Dedifferentiated amniotic fluid mesenchymal stem cell (primary cell): ENCODE measurements around the gene DENND5B.
"Not testable (repeated sequence)": the region's sequence is repeated elsewhere in the genome, so short reads cannot be mapped to it uniquely, and the experiment has no call there.

ENCODE experiments used
- DNase-seq: peaks from one replicate; pipeline ENCODE4 v3.0.0-alpha.2; 2016; ENCODE audit errors: extremely low spot score

DENND5B gene

DNA sequence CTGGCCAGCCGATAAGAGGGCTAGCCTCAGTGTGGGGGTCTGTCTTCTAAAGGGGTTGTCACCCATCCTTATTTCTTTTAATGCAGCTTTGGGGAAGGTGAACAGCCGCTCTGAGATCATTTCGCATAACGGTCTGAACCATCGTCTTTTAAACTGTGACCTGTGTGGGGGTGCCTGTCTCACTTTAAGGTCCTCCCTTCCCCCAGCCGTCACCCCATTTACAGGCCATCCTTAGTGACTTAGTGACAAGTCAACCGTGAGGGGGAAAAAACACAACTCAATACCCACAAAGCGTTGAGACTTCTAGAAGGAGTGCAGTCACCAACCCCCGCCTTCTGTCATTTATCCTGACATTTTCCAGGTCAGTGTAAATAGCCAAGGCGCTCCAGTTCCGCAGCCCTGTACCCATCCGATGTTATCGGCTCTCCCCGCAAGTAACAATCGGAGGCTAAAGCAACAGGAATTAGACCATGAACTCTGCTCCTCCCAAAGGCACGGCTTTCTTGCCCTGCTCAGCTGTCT lies 505 bp upstream of the DENND5B start:
- DNase-seq = peak; percentile 28

DNA sequence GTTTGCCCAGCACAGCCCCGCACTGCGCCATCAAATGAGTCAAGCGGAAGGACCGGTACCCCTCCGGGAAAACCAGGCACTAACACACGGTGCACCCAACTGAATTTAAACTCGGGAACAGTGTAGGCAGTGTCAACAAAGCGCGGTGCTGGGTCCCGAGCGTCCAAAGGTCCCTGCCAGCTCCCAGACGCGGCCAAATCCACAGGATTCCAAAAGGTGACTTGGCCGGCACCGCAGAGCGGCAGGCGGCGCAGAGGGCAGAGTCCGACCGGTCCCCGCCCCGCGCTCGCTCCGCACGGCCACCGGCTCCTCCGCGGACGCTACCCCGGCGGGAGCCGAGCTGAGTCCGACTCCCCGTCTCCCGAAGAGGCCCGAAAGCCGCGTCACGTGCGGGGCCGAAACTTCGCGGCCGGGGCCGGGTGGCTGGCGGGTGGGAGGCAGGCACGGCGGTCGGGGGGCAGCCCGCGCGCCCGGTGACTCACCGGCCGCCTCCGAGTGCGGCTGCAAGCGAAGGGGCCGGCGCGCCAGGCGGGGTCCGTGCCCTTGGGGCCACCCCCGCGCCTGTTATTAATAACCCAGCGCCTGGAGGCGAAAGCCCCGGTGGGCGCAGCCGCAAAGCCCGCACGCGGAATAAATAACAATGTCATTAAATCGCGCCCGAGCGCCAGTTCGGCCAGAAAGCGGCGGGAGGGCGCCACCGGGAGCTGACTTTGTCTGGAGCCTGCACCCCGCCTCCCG lies 863 bp downstream of the DENND5B start:
- peak; percentile 47 for DNase-seq

GRCh38 chr12:31589598-31589903 lies 1.4 kb downstream of the DENND5B start:
- no peak for DNase-seq

DNA sequence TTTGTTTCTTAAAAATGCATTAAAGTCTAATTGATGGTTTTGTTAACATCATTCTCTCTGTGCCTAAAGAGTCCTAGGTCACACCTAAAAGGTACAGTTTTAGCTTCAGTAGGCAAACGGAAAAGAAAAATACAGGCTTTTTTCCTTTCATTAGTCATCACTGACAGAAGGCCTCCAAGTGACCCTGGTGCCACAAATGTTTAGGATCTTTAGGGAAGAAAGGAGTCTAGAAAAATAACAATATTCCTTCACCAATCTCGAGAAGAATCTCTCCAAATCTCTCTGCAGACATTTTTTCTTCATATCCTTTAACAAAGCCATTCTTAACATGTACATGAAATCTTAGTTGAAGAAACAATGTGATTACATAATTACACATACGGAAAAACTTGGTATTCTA lies 2.0 kb downstream of the DENND5B start:
- no peak for DNase-seq

- no peak for DNase-seq
Observed at GRCh38 chr12:31586728-31587127, 4.2 kb downstream of the DENND5B start.

GRCh38 chr12:31585895-31586294 lies 5.0 kb downstream of the DENND5B start:
- DNase-seq = no peak

DNA sequence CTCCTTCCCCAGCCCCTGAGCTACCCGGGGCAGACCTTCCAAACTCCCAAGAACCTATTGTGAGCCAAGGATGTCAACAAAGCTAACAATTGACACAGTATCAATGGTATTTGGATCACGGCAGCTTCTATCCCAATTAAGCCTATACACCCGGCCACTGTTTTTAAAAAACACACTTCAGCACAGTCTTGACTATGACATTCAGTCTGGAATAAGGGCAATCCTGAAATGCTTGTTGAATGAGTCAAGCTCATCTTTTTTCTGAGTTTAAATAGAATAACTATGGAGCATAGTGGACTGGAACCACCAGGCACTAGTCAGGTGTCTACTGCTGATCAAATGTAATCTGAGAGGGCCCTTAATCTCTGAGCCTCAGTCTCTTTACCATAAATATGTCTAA lies 5.7 kb downstream of the DENND5B start:
- peak; percentile 28 for DNase-seq

GRCh38 chr12:31584782-31585181 lies 6.2 kb downstream of the DENND5B start:
- no peak for DNase-seq

DNA sequence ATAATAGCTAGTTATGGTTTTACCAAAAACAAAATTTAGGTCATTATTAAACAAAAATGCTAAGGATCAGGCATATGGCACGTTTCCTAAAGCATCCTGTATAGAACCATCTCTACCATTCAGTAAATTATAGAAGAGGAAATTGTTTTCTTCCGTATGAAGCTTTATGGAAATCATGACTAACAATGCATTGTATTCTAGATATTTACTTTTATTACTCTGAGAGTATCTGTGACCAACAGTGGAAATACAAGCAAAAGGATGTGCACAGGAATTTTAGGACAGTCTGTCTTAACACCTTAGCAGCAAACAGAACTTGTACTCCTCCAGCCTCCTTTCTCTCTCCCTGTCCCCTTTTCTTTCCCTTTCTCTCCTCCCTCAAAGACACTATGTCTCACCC lies 7.1 kb downstream of the DENND5B start:
- no peak for DNase-seq

- no peak for DNase-seq
Observed at GRCh38 chr12:31582155-31582554, 8.8 kb downstream of the DENND5B start.

DNA sequence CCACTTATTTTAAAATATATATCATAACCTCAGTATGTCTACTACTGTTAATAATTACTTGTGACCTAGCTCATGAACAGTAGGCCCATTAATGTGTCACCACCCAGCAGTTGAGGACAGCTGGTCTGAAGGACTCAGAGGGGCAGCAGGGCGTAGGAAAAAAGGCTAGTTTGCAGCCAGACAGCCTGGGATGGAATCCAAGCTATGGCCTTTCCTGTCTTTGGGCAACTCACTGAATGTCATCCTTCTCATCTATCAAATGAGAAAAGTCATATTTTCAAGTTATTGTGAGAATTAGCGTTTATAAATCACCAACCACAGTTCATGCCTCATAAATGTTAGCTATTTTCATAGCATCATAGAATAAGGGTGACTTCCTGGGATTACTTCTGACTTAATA lies 12.3 kb downstream of the DENND5B start:
- DNase-seq = no peak

DNA sequence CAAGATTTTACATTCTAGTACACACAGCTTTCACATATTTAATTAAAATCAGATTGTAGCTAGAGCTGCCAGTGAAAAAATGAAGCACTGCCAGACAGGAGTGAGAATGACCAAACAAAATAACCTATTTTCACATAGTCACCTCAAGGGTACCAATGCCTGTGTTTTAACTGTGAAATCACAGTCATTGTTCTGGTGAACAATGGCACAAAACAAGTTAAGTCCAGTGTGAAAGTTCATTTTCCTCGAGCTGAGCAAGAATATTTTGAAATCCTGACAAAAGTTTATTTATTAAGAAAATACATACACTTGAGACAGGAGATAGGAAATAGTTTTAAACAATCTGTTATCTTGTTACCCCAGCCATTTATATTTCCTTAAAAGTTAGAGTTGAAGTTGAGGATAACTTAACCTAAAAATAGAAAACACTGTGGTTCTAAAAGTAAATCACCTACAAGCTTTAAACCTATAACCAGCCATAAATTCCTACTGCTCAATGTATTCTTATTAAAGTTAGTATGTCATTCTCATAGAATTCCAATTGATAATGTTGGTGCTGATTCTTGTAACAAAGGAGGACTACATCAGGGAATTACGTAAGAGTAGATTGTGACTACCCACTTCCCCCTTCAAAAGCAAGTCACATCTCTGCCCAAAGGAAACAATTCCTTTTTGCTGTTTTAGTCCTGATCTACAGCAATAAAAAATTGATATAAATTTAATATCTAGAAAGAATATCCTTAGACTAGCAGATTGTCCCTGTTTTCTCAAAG lies 15.9 kb downstream of the DENND5B start:
- DNase-seq = no peak

DNA sequence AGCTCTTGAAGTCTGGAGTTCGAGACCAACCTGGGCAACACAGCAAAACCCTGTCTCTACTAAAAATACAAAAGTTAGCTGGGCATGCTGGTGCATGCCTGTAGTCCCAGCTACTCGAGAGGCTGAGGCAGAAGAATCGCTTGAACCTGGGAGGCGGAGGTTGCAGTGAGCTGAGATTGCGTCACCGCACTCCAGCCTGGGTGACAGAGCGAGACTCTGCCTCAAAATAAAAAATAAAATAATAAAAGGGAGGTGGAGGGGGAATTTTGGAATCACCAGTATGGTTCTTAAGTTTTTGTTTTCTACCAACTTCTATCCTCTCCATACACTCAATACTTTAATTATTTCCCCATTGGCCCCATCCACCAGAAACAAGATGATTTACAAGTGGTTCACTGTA lies 16.6 kb downstream of the DENND5B start:
- not testable (repeated sequence) for DNase-seq

GRCh38 chr12:31572900-31573600 lies 17.9 kb downstream of the DENND5B start:
- DNase-seq = no peak

- no peak for DNase-seq
Observed at GRCh38 chr12:31570880-31571279, 20.1 kb downstream of the DENND5B start.

DNA sequence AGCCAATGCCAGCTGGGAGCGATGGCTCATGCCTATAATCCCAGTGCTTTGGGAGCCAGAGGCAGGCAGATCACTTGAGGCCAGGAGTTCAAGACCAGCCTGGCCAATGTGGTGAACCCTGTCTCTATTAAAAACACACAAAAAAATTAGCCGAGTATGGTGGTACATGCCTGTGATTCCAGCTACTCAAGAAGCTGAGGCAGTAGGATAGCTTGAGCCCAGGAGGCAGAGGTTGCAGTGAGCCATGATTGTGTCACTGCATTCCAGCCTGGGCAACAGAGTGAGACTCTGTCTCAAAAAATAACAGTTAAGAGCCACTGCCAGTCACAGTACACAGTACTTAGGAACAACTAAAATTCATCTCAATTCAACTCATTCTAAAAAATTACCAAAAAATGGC lies 21.4 kb downstream of the DENND5B start:
- DNase-seq = not testable (repeated sequence)

GRCh38 chr12:31568498-31568897 lies 22.4 kb downstream of the DENND5B start:
- DNase-seq = no peak

- DNase-seq = no peak
Observed at GRCh38 chr12:31567029-31567428, 23.9 kb downstream of the DENND5B start.

- DNase-seq = no peak
Observed at GRCh38 chr12:31566547-31566946, 24.4 kb downstream of the DENND5B start.

DNA sequence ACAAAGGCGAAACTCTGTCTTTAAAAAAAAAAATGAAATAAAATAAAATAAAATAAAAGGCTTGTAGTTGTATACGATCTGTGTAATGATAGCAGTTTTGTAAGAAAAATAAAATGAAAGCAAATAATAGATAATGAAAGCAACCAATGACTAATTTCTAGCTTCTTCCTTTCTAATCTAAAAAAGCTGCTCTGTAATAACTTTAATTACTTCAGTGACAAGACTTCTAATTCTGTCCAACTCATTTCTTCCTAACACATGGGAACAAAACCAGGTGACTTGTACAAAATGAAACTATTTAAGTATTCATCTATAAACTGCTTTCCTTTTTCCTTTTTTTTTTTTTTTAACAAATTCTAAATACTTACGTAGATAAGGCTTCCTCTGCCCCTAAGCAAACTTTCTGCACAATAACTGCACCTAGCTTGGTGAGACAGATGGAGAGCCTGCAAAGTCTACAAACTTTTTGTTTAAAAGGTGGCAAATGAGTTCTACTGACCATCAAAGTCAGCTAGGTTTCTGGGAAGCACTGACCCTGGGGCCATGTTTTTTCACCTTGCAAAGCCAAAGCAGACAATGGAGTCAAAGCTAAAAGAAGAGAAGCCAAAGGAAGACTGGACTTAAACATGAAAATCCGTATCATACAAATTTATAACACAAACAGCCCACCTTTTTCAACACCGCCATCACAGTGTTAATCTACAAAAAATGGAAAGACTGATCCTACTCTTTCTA lies 28.2 kb downstream of the DENND5B start:
- no peak for DNase-seq

- DNase-seq = no peak
Observed at GRCh38 chr12:31560516-31560915, 30.4 kb downstream of the DENND5B start.

DNA sequence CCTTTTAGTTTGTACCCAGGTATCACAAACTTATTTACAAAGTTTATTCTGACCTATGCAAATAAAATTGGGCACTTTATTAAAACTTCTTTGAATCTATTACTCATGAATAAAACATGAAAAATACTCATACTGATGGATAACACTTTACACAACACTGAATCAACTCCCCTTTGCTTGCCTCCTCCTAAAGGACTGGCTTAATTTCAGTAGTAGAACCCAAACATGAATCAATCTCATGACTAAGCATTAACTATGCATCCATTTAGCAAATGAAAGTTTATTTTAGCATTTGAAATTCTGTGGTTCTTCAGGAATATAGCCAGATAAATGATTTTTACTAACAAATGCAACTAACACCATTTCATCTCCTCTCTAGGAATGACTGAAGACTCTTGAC lies 32.4 kb downstream of the DENND5B start:
- no peak for DNase-seq
